ENCODE measurements around the gene SPEM1.

SPEM1 gene

DNA sequence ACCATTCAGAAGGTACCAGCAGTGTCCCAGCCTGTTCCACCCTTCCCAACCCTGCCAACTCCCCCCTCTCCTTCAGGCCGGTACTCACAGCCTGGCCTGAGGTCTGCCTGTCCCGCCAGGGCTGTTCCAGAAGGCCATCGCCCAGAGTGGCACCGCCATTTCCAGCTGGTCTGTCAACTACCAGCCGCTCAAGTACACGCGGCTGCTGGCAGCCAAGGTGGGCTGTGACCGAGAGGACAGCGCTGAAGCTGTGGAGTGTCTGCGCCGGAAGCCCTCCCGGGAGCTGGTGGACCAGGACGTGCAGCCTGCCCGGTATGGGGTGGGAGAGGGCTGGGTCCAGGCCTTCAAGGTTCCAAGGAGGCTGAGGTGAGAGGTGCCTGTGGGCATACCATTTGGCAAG is 5.3 kb upstream of the SPEM1 start:
- Histone ChIP-seq H2BK12ac (ENCODE audit: low read length) (no peak overlapping the region), H3K14ac (ENCODE audit: low read length) (no peak overlapping the region), H3K36me3 (replicated peaks in 1 of 2; ENCODE audit: control insufficient read depth in 2 of 2, insufficient read depth in 2 of 2, low read length in 2 of 2) (peaks cover 44 to 86% of the 10 kb centered on the region in 2 donors), H2BK120ac (ENCODE audit: low read depth, low read length) (no peak overlapping the region), H3K23ac (ENCODE audit: low read depth, low read length, poor library complexity) (no peak overlapping the region), H3K4me1 (ENCODE audit: control insufficient read depth in 2 of 2, insufficient read depth in 1 of 2, low read depth in 1 of 2, low read length in 2 of 2) (peaks cover 21 to 26% of the 10 kb centered on the region in 2 donors), H3K9ac (ENCODE audit: low read depth, low read length, poor library complexity) (no peak overlapping the region), H4K8ac (ENCODE audit: low read depth, low read length) (no peak overlapping the region), H2AK5ac (ENCODE audit: low read depth, low read length) (no peak overlapping the region), H2BK15ac (ENCODE audit: low read length) (no peak overlapping the region), H2AFZ (ENCODE audit: low read length) (no peak overlapping the region), H3K27ac (replicated peaks; ENCODE audit: low read length) (no peak overlapping the region), H3K4me3 (ENCODE audit: low read length in 2 of 2) (no peak overlapping the region), H3K9me3 (replicated peaks in 1 of 2; ENCODE audit: control insufficient read depth in 2 of 2, insufficient read depth in 1 of 2, low read depth in 1 of 2, low read length in 2 of 2) (no peaks in the 10 kb centered on the region), H3K18ac (ENCODE audit: low read length) (no peak overlapping the region), H3K4ac (ENCODE audit: low read length) (no peak overlapping the region), H3K27me3 (ENCODE audit: control insufficient read depth in 3 of 3, insufficient read depth in 3 of 3, low read depth in 1 of 3, low read length in 3 of 3) (no peaks in the 10 kb centered on the region), H3K79me1 (ENCODE audit: low read depth, low read length) (peaks cover 7% of the 10 kb centered on the region), H2BK5ac (ENCODE audit: low read length) (peak overlapping the region; percentile 5), H3K4me2 (ENCODE audit: insufficient read depth, low read length, poor library complexity, severe bottlenecking) (no peak overlapping the region), H4K91ac (ENCODE audit: low read depth, low read length, poor library complexity) (no peak overlapping the region)
- no CpG with 5 or more reads among the region's 14 CpGs for WGBS, 2 donors (ENCODE audit: extremely low coverage in 2 of 2, insufficient read length in 2 of 2, insufficient replicate concordance in 1 of 2)
- no peak for DNase-seq (ENCODE audit: low spot score)

DNA sequence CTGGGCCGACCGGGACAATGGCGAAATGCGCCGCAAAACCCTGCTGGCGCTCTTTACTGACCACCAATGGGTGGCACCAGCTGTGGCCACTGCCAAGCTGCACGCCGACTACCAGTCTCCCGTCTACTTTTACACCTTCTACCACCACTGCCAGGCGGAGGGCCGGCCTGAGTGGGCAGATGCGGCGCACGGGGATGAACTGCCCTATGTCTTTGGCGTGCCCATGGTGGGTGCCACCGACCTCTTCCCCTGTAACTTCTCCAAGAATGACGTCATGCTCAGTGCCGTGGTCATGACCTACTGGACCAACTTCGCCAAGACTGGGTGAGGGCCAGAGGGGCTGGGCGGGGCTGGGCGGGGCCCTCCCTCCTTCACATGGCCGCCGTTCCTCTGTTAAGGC is 4.3 kb upstream of the SPEM1 start:
- no peak overlapping the region for H4K8ac ChIP-seq (ENCODE audit: low read depth, low read length)
- H3K4me2 ChIP-seq (ENCODE audit: insufficient read depth, low read length, poor library complexity, severe bottlenecking) = no peak overlapping the region
- H2BK120ac ChIP-seq (ENCODE audit: low read depth, low read length) = no peak overlapping the region
- H4K91ac ChIP-seq (ENCODE audit: low read depth, low read length, poor library complexity) = no peak overlapping the region
- no peak overlapping the region for H2AK5ac ChIP-seq (ENCODE audit: low read depth, low read length)
- WGBS, 2 donors (ENCODE audit: extremely low coverage in 2 of 2, insufficient read length in 2 of 2, insufficient replicate concordance in 1 of 2) = no CpG with 5 or more reads among the region's 23 CpGs
- no peak overlapping the region for H3K4me3 ChIP-seq (ENCODE audit: low read length in 2 of 2)
- H3K27ac ChIP-seq (replicated peaks; ENCODE audit: low read length) = no peak overlapping the region
- H3K79me1 ChIP-seq (ENCODE audit: low read depth, low read length) = peaks cover 4% of the 10 kb centered on the region
- H2BK15ac ChIP-seq (ENCODE audit: low read length) = no peak overlapping the region
- no peaks in the 10 kb centered on the region for H3K27me3 ChIP-seq (ENCODE audit: control insufficient read depth in 3 of 3, insufficient read depth in 3 of 3, low read depth in 1 of 3, low read length in 3 of 3)
- H2AFZ ChIP-seq (ENCODE audit: low read length) = no peak overlapping the region
- H3K23ac ChIP-seq (ENCODE audit: low read depth, low read length, poor library complexity) = peak overlapping the region; percentile 43
- no peak overlapping the region for H2BK12ac ChIP-seq (ENCODE audit: low read length)
- no peak overlapping the region for H2BK5ac ChIP-seq (ENCODE audit: low read length)
- no peak overlapping the region for H3K18ac ChIP-seq (ENCODE audit: low read length)
- peaks cover 35 to 77% of the 10 kb centered on the region in 2 donors for H3K36me3 ChIP-seq (replicated peaks in 1 of 2; ENCODE audit: control insufficient read depth in 2 of 2, insufficient read depth in 2 of 2, low read length in 2 of 2)
- H3K9ac ChIP-seq (ENCODE audit: low read depth, low read length, poor library complexity) = no peak overlapping the region
- no peak for DNase-seq (ENCODE audit: low spot score)
- H3K4me1 ChIP-seq (ENCODE audit: control insufficient read depth in 2 of 2, insufficient read depth in 1 of 2, low read depth in 1 of 2, low read length in 2 of 2) = peaks cover 30 to 34% of the 10 kb centered on the region in 2 donors
- H3K9me3 ChIP-seq (replicated peaks in 1 of 2; ENCODE audit: control insufficient read depth in 2 of 2, insufficient read depth in 1 of 2, low read depth in 1 of 2, low read length in 2 of 2) = no peaks in the 10 kb centered on the region
- no peak overlapping the region for H3K14ac ChIP-seq (ENCODE audit: low read length)
- H3K4ac ChIP-seq (ENCODE audit: low read length) = no peak overlapping the region

DNA sequence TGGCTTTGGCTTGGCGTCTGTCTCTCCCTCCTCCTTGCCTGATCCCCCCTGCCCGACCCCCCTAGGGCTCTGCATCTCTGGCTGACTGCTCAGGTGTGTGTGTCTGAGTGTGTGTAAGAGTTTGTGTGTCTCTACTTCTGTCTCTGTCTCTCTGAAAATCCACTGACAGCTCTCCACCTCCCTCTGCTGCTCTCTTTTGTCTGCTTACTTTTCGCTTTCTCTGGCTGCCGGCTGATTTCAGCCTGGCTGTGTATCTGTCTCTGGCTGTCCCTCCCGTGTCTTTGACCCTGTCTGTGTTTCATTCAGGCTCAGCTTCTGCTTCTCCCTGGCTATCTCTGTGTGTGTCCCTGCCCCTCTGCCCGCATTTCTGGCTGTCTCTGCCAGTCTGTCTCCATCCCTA is 3.8 kb upstream of the SPEM1 start:
- H2BK120ac ChIP-seq (ENCODE audit: low read depth, low read length) = no peak overlapping the region
- no peak overlapping the region for H3K14ac ChIP-seq (ENCODE audit: low read length)
- H4K8ac ChIP-seq (ENCODE audit: low read depth, low read length) = no peak overlapping the region
- no peak overlapping the region for H3K4me3 ChIP-seq (ENCODE audit: low read length in 2 of 2)
- WGBS, 2 donors (ENCODE audit: extremely low coverage in 2 of 2, insufficient read length in 2 of 2, insufficient replicate concordance in 1 of 2) = no CpG with 5 or more reads among the region's 6 CpGs
- H3K27me3 ChIP-seq (ENCODE audit: control insufficient read depth in 3 of 3, insufficient read depth in 3 of 3, low read depth in 1 of 3, low read length in 3 of 3) = no peaks in the 10 kb centered on the region
- no peak for DNase-seq (ENCODE audit: low spot score)
- no peak overlapping the region for H3K4me2 ChIP-seq (ENCODE audit: insufficient read depth, low read length, poor library complexity, severe bottlenecking)
- H2AFZ ChIP-seq (ENCODE audit: low read length) = no peak overlapping the region
- H3K27ac ChIP-seq (replicated peaks; ENCODE audit: low read length) = no peak overlapping the region
- no peak overlapping the region for H3K4ac ChIP-seq (ENCODE audit: low read length)
- no peak overlapping the region for H2BK15ac ChIP-seq (ENCODE audit: low read length)
- no peak overlapping the region for H2BK12ac ChIP-seq (ENCODE audit: low read length)
- H4K91ac ChIP-seq (ENCODE audit: low read depth, low read length, poor library complexity) = no peak overlapping the region
- no peak overlapping the region for H2AK5ac ChIP-seq (ENCODE audit: low read depth, low read length)
- peaks cover 32 to 39% of the 10 kb centered on the region in 2 donors for H3K4me1 ChIP-seq (ENCODE audit: control insufficient read depth in 2 of 2, insufficient read depth in 1 of 2, low read depth in 1 of 2, low read length in 2 of 2)
- no peak overlapping the region for H3K23ac ChIP-seq (ENCODE audit: low read depth, low read length, poor library complexity)
- peaks cover 31 to 72% of the 10 kb centered on the region in 2 donors for H3K36me3 ChIP-seq (replicated peaks in 1 of 2; ENCODE audit: control insufficient read depth in 2 of 2, insufficient read depth in 2 of 2, low read length in 2 of 2)
- no peak overlapping the region for H2BK5ac ChIP-seq (ENCODE audit: low read length)
- peaks cover 4% of the 10 kb centered on the region for H3K79me1 ChIP-seq (ENCODE audit: low read depth, low read length)
- no peaks in the 10 kb centered on the region for H3K9me3 ChIP-seq (replicated peaks in 1 of 2; ENCODE audit: control insufficient read depth in 2 of 2, insufficient read depth in 1 of 2, low read depth in 1 of 2, low read length in 2 of 2)
- H3K18ac ChIP-seq (ENCODE audit: low read length) = no peak overlapping the region
- no peak overlapping the region for H3K9ac ChIP-seq (ENCODE audit: low read depth, low read length, poor library complexity)

DNA sequence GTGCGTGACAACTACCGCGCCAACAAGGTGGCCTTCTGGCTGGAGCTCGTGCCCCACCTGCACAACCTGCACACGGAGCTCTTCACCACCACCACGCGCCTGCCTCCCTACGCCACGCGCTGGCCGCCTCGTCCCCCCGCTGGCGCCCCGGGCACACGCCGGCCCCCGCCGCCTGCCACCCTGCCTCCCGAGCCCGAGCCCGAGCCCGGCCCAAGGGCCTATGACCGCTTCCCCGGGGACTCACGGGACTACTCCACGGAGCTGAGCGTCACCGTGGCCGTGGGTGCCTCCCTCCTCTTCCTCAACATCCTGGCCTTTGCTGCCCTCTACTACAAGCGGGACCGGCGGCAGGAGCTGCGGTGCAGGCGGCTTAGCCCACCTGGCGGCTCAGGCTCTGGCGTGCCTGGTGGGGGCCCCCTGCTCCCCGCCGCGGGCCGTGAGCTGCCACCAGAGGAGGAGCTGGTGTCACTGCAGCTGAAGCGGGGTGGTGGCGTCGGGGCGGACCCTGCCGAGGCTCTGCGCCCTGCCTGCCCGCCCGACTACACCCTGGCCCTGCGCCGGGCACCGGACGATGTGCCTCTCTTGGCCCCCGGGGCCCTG is 3.0 kb upstream of the SPEM1 start:
- H2AFZ ChIP-seq (ENCODE audit: low read length) = no peak overlapping the region
- peaks cover 32 to 42% of the 10 kb centered on the region in 2 donors for H3K4me1 ChIP-seq (ENCODE audit: control insufficient read depth in 2 of 2, insufficient read depth in 1 of 2, low read depth in 1 of 2, low read length in 2 of 2)

More for the DNA sequence above, 3.0 kb upstream of the SPEM1 start:
- peaks cover 30 to 65% of the 10 kb centered on the region in 2 donors for H3K36me3 ChIP-seq (replicated peaks in 1 of 2; ENCODE audit: control insufficient read depth in 2 of 2, insufficient read depth in 2 of 2, low read length in 2 of 2)
- no peak overlapping the region for H3K4me2 ChIP-seq (ENCODE audit: insufficient read depth, low read length, poor library complexity, severe bottlenecking)
- H3K27ac ChIP-seq (replicated peaks; ENCODE audit: low read length) = no peak overlapping the region
- WGBS, 2 donors (ENCODE audit: extremely low coverage in 2 of 2, insufficient read length in 2 of 2, insufficient replicate concordance in 1 of 2) = no CpG with 5 or more reads among the region's 54 CpGs
- H2BK120ac ChIP-seq (ENCODE audit: low read depth, low read length) = no peak overlapping the region
- DNase-seq (ENCODE audit: low spot score) = no peak
- no peak overlapping the region for H3K4ac ChIP-seq (ENCODE audit: low read length)
- no peak overlapping the region for H3K18ac ChIP-seq (ENCODE audit: low read length)
- H2AK5ac ChIP-seq (ENCODE audit: low read depth, low read length) = no peak overlapping the region
- peak overlapping the region; percentile 40 for H3K9ac ChIP-seq (ENCODE audit: low read depth, low read length, poor library complexity)
- H2BK5ac ChIP-seq (ENCODE audit: low read length) = no peak overlapping the region
- peak overlapping the region; percentile 36 for H2BK12ac ChIP-seq (ENCODE audit: low read length)
- H3K79me1 ChIP-seq (ENCODE audit: low read depth, low read length) = peaks cover 4% of the 10 kb centered on the region
- H3K9me3 ChIP-seq (replicated peaks in 1 of 2; ENCODE audit: control insufficient read depth in 2 of 2, insufficient read depth in 1 of 2, low read depth in 1 of 2, low read length in 2 of 2) = no peaks in the 10 kb centered on the region
- H3K14ac ChIP-seq (ENCODE audit: low read length) = no peak overlapping the region
- no peak overlapping the region for H3K4me3 ChIP-seq (ENCODE audit: low read length in 2 of 2)
- H3K23ac ChIP-seq (ENCODE audit: low read depth, low read length, poor library complexity) = no peak overlapping the region
- H2BK15ac ChIP-seq (ENCODE audit: low read length) = no peak overlapping the region
- no peak overlapping the region for H4K8ac ChIP-seq (ENCODE audit: low read depth, low read length)
- no peak overlapping the region for H4K91ac ChIP-seq (ENCODE audit: low read depth, low read length, poor library complexity)
- H3K27me3 ChIP-seq (ENCODE audit: control insufficient read depth in 3 of 3, insufficient read depth in 3 of 3, low read depth in 1 of 3, low read length in 3 of 3) = no peaks in the 10 kb centered on the region

All from neuronal stem cell (in vitro differentiated cells).